WTC11 (cell line): ENCODE measurements around the gene CPB2. TPM values are rescaled to one million over a fixed set of nuclear protein-coding genes. Genes with fewer than 3 reads are reported as not detected.

Source experiments
- ATAC-seq: fragments of 200-7000 bp; cut with Tn5 transposase; 2 replicates; pipeline ENCODE4 v1.10.0; 2021; ENCODE audit warnings: mild to moderate bottlenecking, moderate library complexity
- CTCF ChIA-PET: fragments of 300-600 bp; sonication (Branson Sonifier 250); formaldehyde crosslinking; loops from one replicate; lab custom pipeline; 2021; ENCODE audit warnings: antibody characterized with exemption; lab: Charles Lee
- POLR2A ChIA-PET: fragments of 350-600 bp; sonication (Branson Sonifier 250); formaldehyde crosslinking; loops from one replicate; lab custom pipeline; 2021; ENCODE audit warnings: antibody characterized with exemption; lab: Charles Lee
- DNase-seq: peaks from one replicate; pipeline ENCODE4 v3.0.0; 2021; ENCODE audit warnings: low spot score
- H3K27ac Mint-ChIP-seq: 2 replicates; pipeline ENCODE4 v1.8.0; 2021; ENCODE audit warnings: mixed read lengths
- H3K27me3 Mint-ChIP-seq: 2 replicates; pipeline ENCODE4 v1.8.0; 2021; ENCODE audit warnings: low read depth, mild to moderate bottlenecking, moderate library complexity, mixed read lengths
- H3K36me3 Mint-ChIP-seq: 2 replicates; pipeline ENCODE4 v1.8.0; 2021; ENCODE audit warnings: mixed read lengths
- H3K4me1 Mint-ChIP-seq: 2 replicates; pipeline ENCODE4 v1.8.0; 2022; ENCODE audit warnings: mixed read lengths
- H3K4me3 Mint-ChIP-seq: 2 replicates; pipeline ENCODE4 v1.8.0; 2021; ENCODE audit warnings: mild to moderate bottlenecking, moderate library complexity, mixed read lengths
- H3K9me3 Mint-ChIP-seq: 2 replicates; pipeline ENCODE4 v1.8.0; 2021; ENCODE audit warnings: mixed read lengths
- ATF1 ChIP-seq: sonication (generic); formaldehyde crosslinking; IDR thresholded peaks from 2 replicates; pipeline ENCODE4 v1.8.1; 2023; ENCODE audit warnings: mild to moderate bottlenecking, moderate library complexity, missing genetic modification reagents
- GTF2I ChIP-seq: fragments of 250-450 bp; sonication (Bioruptor Pico); conservative IDR thresholded peaks from 2 replicates; pipeline ENCODE4 v1.4.0; 2021; ENCODE audit warnings: mild to moderate bottlenecking
- IRF2 ChIP-seq: sonication (generic); formaldehyde crosslinking; IDR thresholded peaks from 2 replicates; pipeline ENCODE4 v1.8.0; 2022; ENCODE audit warnings: low read depth, missing genetic modification reagents, borderline replicate concordance
- KAT7 ChIP-seq: sonication (generic); formaldehyde crosslinking; IDR thresholded peaks from 2 replicates; pipeline ENCODE4 v1.8.1; 2023; ENCODE audit warnings: missing genetic modification reagents, mild to moderate bottlenecking, borderline replicate concordance
- NFATC4 ChIP-seq: fragments of 250-450 bp; sonication (Bioruptor Pico); IDR thresholded peaks from 2 replicates; pipeline ENCODE4 v1.9.0; 2021; ENCODE audit warnings: mild to moderate bottlenecking
- OVOL2 ChIP-seq: fragments of 250-450 bp; sonication (Bioruptor Pico); IDR thresholded peaks from 2 replicates; pipeline ENCODE4 v1.9.0; 2021; ENCODE audit warnings: mild to moderate bottlenecking, borderline replicate concordance
- SOX15 ChIP-seq: fragments of 250-450 bp; sonication (Bioruptor Pico); IDR thresholded peaks from 2 replicates; pipeline ENCODE4 v1.9.0; 2021; ENCODE audit warnings: mild to moderate bottlenecking
- TCF7 ChIP-seq: sonication (generic); formaldehyde crosslinking; IDR thresholded peaks from 2 replicates; pipeline ENCODE4 v1.8.0; 2022; ENCODE audit warnings: mild to moderate bottlenecking, low read depth, missing genetic modification reagents, moderate library complexity
- ZNF317 ChIP-seq: sonication (generic); formaldehyde crosslinking; IDR thresholded peaks from 2 replicates; pipeline ENCODE4 v1.8.1; 2023; ENCODE audit warnings: low read depth, mild to moderate bottlenecking, moderate library complexity, missing genetic modification reagents, borderline replicate concordance
- ZNF423 ChIP-seq: fragments of 250-450 bp; sonication (Bioruptor Pico); IDR thresholded peaks from 2 replicates; pipeline ENCODE4 v2.1.2; 2022; ENCODE audit warnings: mild to moderate bottlenecking, moderate library complexity
- total RNA-seq: library from RNA; stranded (reverse); gene quantifications from 3 replicates; pipeline ENCODE4 v1.2.3, GENCODE V29; 2021
- TF ChIP-seq, protein P1 (sequence below): sonication (generic); formaldehyde crosslinking; IDR thresholded peaks from 2 replicates; pipeline ENCODE4 v1.8.1; 2023; ENCODE audit warnings: mild to moderate bottlenecking, missing genetic modification reagents
- TF ChIP-seq, protein P2 (sequence below): sonication (generic); formaldehyde crosslinking; IDR thresholded peaks from 2 replicates; pipeline ENCODE4 v1.8.1; 2022; ENCODE audit warnings: low read depth, missing genetic modification reagents, borderline replicate concordance
- TF ChIP-seq, protein P3 (sequence below): sonication (generic); formaldehyde crosslinking; IDR thresholded peaks from 2 replicates; pipeline ENCODE4 v1.8.0; 2023; ENCODE audit warnings: missing genetic modification reagents, mild to moderate bottlenecking, borderline replicate concordance
- TF ChIP-seq, protein P4 (sequence below): sonication (generic); formaldehyde crosslinking; conservative IDR thresholded peaks from 2 replicates; pipeline ENCODE4 v1.8.1; 2023; ENCODE audit warnings: mild to moderate bottlenecking, low read depth, missing genetic modification reagents, moderate library complexity
- TF ChIP-seq, protein P5 (sequence below): fragments of 250-450 bp; sonication (Bioruptor Pico); IDR thresholded peaks from 2 replicates; pipeline ENCODE4 v1.9.0; 2021; ENCODE audit warnings: mild to moderate bottlenecking
- TF ChIP-seq, protein P6 (sequence below): sonication (generic); formaldehyde crosslinking; IDR thresholded peaks from 2 replicates; pipeline ENCODE4 v1.8.0; 2022; ENCODE audit warnings: missing genetic modification reagents
- TF ChIP-seq, protein P7 (sequence below): sonication (generic); formaldehyde crosslinking; IDR thresholded peaks from 2 replicates; pipeline ENCODE4 v1.8.0; 2022; ENCODE audit warnings: mild to moderate bottlenecking, missing genetic modification reagents

CPB2 gene
- total RNA-seq, 1 experiment from 2014 or later, result 0.33 TPM

DNA sequence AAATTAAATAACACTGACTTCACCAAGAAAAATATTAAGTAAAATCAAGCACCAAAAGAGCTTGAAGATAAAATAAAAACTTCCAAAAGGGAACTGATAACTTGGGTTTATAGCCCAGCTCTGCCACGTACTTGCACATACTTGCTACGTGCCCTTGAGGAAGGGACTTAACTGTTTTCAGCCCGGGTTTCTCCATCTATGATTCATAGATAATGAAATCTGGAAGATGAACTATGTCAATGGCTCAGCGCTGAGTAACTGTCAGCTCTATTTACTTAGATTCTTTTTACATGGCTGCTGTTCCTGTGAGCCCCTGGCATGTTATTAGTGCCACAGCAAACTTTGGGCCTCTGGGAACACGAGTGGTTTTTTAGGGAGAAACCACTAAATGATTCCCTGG, 42.6 kb downstream of the CPB2 start (continued):
- TF ChIP-seq, protein P1, sequence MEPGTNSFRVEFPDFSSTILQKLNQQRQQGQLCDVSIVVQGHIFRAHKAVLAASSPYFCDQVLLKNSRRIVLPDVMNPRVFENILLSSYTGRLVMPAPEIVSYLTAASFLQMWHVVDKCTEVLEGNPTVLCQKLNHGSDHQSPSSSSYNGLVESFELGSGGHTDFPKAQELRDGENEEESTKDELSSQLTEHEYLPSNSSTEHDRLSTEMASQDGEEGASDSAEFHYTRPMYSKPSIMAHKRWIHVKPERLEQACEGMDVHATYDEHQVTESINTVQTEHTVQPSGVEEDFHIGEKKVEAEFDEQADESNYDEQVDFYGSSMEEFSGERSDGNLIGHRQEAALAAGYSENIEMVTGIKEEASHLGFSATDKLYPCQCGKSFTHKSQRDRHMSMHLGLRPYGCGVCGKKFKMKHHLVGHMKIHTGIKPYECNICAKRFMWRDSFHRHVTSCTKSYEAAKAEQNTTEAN (CRISPR knock-in tag), result no peak
- TF ChIP-seq KAT7 (no peak), ZNF317 (CRISPR knock-in tag) (no peak), SOX15 (CRISPR knock-in tag) (no peak), ZNF423 (CRISPR knock-in tag) (no peak)
- TF ChIP-seq, protein P2, sequence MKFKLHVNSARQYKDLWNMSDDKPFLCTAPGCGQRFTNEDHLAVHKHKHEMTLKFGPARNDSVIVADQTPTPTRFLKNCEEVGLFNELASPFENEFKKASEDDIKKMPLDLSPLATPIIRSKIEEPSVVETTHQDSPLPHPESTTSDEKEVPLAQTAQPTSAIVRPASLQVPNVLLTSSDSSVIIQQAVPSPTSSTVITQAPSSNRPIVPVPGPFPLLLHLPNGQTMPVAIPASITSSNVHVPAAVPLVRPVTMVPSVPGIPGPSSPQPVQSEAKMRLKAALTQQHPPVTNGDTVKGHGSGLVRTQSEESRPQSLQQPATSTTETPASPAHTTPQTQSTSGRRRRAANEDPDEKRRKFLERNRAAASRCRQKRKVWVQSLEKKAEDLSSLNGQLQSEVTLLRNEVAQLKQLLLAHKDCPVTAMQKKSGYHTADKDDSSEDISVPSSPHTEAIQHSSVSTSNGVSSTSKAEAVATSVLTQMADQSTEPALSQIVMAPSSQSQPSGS (CRISPR knock-in tag), result no peak

DNA sequence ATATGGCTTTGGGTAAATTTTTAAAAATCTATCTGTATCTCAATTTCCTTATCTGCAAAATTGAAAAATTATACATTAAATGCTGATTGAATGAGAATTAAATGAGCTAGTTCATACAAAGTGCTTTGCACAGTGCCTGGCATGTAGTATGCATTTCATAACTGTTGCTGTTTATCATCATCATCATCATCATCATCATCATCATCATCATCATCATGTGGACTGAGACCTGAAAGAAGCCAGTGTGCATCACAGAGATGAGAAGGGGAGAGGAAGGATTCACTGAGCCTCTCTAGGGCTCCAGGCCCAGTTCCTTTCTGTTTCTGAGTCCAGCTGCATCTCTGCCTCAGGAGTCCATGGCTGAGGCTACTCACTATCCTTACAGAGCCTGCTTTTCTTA, 45.4 kb downstream of the CPB2 start:
- H3K4me1 Mint-ChIP-seq, result no peaks in the 10 kb centered on the region
- no peak overlapping the region for H3K4me3 Mint-ChIP-seq
- no peaks in the 10 kb centered on the region for H3K36me3 Mint-ChIP-seq
- no peaks in the 10 kb centered on the region for H3K27me3 Mint-ChIP-seq
- ChIA-PET POLR2A (no interaction called here), CTCF (interaction anchor here (1.0 kb wide), 1 partner anchor 13 kb away, joined by 3 read pairs; no protein-coding TSS in a partner anchor)
- H3K9me3 Mint-ChIP-seq, result peaks cover 5% of the 10 kb centered on the region
- no peak overlapping the region for H3K27ac Mint-ChIP-seq
- TF ChIP-seq TCF7, result no peak
- TF ChIP-seq ATF1 (CRISPR knock-in tag), result no peak
- TF ChIP-seq, protein P3, sequence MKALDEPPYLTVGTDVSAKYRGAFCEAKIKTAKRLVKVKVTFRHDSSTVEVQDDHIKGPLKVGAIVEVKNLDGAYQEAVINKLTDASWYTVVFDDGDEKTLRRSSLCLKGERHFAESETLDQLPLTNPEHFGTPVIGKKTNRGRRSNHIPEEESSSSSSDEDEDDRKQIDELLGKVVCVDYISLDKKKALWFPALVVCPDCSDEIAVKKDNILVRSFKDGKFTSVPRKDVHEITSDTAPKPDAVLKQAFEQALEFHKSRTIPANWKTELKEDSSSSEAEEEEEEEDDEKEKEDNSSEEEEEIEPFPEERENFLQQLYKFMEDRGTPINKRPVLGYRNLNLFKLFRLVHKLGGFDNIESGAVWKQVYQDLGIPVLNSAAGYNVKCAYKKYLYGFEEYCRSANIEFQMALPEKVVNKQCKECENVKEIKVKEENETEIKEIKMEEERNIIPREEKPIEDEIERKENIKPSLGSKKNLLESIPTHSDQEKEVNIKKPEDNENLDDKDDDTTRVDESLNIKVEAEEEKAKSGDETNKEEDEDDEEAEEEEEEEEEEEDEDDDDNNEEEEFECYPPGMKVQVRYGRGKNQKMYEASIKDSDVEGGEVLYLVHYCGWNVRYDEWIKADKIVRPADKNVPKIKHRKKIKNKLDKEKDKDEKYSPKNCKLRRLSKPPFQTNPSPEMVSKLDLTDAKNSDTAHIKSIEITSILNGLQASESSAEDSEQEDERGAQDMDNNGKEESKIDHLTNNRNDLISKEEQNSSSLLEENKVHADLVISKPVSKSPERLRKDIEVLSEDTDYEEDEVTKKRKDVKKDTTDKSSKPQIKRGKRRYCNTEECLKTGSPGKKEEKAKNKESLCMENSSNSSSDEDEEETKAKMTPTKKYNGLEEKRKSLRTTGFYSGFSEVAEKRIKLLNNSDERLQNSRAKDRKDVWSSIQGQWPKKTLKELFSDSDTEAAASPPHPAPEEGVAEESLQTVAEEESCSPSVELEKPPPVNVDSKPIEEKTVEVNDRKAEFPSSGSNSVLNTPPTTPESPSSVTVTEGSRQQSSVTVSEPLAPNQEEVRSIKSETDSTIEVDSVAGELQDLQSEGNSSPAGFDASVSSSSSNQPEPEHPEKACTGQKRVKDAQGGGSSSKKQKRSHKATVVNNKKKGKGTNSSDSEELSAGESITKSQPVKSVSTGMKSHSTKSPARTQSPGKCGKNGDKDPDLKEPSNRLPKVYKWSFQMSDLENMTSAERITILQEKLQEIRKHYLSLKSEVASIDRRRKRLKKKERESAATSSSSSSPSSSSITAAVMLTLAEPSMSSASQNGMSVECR (CRISPR knock-in tag), result no peak
- TF ChIP-seq, protein P4, sequence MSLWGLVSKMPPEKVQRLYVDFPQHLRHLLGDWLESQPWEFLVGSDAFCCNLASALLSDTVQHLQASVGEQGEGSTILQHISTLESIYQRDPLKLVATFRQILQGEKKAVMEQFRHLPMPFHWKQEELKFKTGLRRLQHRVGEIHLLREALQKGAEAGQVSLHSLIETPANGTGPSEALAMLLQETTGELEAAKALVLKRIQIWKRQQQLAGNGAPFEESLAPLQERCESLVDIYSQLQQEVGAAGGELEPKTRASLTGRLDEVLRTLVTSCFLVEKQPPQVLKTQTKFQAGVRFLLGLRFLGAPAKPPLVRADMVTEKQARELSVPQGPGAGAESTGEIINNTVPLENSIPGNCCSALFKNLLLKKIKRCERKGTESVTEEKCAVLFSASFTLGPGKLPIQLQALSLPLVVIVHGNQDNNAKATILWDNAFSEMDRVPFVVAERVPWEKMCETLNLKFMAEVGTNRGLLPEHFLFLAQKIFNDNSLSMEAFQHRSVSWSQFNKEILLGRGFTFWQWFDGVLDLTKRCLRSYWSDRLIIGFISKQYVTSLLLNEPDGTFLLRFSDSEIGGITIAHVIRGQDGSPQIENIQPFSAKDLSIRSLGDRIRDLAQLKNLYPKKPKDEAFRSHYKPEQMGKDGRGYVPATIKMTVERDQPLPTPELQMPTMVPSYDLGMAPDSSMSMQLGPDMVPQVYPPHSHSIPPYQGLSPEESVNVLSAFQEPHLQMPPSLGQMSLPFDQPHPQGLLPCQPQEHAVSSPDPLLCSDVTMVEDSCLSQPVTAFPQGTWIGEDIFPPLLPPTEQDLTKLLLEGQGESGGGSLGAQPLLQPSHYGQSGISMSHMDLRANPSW, result no peak
- TF ChIP-seq IRF2 (CRISPR knock-in tag), result no peak
- no peak for TF ChIP-seq NFATC4 (CRISPR knock-in tag)
- TF ChIP-seq, protein P5, sequence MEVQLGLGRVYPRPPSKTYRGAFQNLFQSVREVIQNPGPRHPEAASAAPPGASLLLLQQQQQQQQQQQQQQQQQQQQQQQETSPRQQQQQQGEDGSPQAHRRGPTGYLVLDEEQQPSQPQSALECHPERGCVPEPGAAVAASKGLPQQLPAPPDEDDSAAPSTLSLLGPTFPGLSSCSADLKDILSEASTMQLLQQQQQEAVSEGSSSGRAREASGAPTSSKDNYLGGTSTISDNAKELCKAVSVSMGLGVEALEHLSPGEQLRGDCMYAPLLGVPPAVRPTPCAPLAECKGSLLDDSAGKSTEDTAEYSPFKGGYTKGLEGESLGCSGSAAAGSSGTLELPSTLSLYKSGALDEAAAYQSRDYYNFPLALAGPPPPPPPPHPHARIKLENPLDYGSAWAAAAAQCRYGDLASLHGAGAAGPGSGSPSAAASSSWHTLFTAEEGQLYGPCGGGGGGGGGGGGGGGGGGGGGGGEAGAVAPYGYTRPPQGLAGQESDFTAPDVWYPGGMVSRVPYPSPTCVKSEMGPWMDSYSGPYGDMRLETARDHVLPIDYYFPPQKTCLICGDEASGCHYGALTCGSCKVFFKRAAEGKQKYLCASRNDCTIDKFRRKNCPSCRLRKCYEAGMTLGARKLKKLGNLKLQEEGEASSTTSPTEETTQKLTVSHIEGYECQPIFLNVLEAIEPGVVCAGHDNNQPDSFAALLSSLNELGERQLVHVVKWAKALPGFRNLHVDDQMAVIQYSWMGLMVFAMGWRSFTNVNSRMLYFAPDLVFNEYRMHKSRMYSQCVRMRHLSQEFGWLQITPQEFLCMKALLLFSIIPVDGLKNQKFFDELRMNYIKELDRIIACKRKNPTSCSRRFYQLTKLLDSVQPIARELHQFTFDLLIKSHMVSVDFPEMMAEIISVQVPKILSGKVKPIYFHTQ, result no peak
- TF ChIP-seq, protein P6, sequence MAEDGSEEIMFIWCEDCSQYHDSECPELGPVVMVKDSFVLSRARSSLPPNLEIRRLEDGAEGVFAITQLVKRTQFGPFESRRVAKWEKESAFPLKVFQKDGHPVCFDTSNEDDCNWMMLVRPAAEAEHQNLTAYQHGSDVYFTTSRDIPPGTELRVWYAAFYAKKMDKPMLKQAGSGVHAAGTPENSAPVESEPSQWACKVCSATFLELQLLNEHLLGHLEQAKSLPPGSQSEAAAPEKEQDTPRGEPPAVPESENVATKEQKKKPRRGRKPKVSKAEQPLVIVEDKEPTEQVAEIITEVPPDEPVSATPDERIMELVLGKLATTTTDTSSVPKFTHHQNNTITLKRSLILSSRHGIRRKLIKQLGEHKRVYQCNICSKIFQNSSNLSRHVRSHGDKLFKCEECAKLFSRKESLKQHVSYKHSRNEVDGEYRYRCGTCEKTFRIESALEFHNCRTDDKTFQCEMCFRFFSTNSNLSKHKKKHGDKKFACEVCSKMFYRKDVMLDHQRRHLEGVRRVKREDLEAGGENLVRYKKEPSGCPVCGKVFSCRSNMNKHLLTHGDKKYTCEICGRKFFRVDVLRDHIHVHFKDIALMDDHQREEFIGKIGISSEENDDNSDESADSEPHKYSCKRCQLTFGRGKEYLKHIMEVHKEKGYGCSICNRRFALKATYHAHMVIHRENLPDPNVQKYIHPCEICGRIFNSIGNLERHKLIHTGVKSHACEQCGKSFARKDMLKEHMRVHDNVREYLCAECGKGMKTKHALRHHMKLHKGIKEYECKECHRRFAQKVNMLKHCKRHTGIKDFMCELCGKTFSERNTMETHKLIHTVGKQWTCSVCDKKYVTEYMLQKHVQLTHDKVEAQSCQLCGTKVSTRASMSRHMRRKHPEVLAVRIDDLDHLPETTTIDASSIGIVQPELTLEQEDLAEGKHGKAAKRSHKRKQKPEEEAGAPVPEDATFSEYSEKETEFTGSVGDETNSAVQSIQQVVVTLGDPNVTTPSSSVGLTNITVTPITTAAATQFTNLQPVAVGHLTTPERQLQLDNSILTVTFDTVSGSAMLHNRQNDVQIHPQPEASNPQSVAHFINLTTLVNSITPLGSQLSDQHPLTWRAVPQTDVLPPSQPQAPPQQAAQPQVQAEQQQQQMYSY (CRISPR knock-in tag), result no peak
- TF ChIP-seq, protein P7, sequence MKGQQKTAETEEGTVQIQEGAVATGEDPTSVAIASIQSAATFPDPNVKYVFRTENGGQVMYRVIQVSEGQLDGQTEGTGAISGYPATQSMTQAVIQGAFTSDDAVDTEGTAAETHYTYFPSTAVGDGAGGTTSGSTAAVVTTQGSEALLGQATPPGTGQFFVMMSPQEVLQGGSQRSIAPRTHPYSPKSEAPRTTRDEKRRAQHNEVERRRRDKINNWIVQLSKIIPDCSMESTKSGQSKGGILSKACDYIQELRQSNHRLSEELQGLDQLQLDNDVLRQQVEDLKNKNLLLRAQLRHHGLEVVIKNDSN (CRISPR knock-in tag), result no peak
- TF ChIP-seq GTF2I (CRISPR knock-in tag), result no peak
- no peak for TF ChIP-seq OVOL2 (CRISPR knock-in tag)
- no peak for DNase-seq
- no peak for ATAC-seq
